Measurements from ENCODE around the gene COL23A1.
A peak's percentile ranks its signal among the peaks of the same experiment; 100 is the strongest.

COL23A1 gene

DNA sequence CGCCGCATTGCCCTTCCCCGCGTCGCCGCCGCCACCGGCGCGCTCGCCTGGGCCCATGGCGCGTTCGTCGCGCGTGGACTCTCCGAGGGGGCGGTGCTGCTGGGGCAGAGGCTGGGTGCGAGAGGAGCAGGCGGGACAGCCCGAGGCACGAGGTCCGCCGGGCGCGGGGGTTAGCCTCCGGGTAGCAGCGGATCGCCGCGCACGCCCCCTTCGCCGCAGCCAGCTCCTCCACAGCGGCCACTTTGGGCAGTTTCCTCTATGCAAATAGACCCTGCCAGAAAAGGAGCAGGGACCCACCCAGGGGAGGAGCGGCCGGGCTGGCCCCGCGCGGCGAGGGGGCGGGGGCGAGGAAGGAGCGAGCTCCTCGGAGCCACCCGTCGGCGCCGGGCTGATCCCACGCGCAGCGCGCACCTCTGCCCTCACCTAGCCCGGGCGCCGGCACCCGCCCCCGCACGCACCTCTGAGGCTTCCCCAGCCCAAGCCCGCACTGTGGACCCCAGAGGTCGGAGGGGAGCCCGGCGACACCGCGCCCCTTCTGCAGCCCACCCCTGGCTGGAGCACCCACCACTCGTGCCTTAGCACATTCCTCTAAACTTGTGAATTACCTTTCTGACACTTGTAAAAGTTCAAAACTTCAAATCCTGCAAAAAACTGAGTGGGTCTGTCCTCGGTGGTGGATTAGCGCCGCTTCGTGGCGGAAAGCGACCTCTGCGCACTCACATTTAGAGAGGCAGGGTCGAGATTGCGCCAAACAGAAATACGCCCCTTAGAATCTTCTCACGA is at the start of gene COL23A1:
Gene COL23A1 (minus strand): TSS at position 253 of the 783 bp plus-strand sequence.
- peak; percentile 59 for DNase-seq (ENCODE audit: low spot score)
- peak within 1 kb of the TSS; percentile 61 for H3K27ac ChIP-seq
- TF ChIP-seq, protein P1, sequence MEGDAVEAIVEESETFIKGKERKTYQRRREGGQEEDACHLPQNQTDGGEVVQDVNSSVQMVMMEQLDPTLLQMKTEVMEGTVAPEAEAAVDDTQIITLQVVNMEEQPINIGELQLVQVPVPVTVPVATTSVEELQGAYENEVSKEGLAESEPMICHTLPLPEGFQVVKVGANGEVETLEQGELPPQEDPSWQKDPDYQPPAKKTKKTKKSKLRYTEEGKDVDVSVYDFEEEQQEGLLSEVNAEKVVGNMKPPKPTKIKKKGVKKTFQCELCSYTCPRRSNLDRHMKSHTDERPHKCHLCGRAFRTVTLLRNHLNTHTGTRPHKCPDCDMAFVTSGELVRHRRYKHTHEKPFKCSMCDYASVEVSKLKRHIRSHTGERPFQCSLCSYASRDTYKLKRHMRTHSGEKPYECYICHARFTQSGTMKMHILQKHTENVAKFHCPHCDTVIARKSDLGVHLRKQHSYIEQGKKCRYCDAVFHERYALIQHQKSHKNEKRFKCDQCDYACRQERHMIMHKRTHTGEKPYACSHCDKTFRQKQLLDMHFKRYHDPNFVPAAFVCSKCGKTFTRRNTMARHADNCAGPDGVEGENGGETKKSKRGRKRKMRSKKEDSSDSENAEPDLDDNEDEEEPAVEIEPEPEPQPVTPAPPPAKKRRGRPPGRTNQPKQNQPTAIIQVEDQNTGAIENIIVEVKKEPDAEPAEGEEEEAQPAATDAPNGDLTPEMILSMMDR (conservative IDR thresholded peaks at IDR 0.05; ENCODE audit: low read depth), result peak; percentile 80
- CTCF ChIA-PET, result interaction anchor here (0.6 to 1.6 kb wide), 22 partner anchors 10 to 917 kb away, joined by 3 to 9 read pairs (median 4); no protein-coding TSS in a partner anchor
- POLR2A ChIA-PET (ENCODE audit: low non-redundant PET), result no interaction called here

DNA sequence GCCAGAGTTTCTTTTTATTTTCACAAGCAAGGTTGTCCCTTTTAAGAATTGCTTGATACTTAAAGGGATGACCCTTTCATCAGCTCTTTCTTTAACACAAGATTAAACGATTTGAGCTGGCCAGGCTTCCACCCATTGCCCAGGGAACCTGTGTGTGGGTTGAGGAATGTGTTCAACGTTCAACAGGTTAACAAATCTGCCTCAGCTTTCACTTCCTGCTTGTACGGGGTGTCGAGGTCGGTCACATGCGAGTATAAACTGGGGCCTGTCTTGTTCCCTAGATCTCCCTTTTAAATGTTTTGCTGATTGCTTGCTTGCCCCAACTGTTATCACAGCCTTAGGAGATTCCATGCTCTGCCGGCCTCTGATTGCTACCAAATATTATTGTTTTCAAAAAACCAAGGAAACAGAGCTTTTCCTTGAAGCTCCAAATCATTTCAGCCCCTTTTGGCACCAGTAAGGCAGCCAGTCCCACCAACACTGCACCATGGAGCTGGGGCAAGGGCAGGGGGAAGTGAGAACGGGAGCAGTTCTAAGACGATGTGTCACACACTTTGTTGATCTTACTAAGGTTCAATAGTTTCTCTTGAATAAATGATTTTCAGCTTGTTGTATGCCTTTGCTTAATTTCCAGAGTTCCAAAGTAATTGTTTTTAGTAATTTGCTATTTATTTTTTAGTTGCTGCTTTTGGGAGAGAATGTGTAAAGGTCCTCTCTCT is 47.3 kb upstream of the COL23A1 start:
- TF ChIP-seq, protein P1 (conservative IDR thresholded peaks at IDR 0.05; ENCODE audit: low read depth), result no peak
- ChIA-PET POLR2A (ENCODE audit: low non-redundant PET) (no interaction called here), CTCF (interaction anchor here (0.6 kb wide), 1 partner anchor 109 kb away, joined by 3 read pairs; no protein-coding TSS in a partner anchor)
- H3K27ac ChIP-seq, result no peak overlapping the region
- DNase-seq (ENCODE audit: low spot score), result no peak

DNA sequence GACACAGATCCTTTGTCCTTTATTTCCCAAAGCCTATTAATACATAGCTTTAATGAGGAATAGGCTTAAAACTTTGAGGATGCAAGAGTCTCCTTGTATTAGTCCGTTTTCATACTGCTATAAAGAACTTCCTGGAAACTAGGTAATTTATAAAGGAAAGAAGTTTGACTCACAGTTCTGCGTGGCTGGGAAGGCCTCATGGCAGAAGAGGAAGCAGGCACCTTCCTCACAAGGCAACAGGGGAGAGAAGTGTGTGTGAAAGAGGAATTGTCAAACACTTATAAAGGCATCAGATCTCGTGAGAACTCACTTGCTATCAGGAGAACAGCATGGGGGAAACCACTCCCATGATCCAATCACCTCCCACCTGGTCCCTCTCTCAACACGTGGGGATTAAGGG is 42.1 kb upstream of the COL23A1 start:
- CTCF ChIA-PET, result no interaction called here
- DNase-seq (ENCODE audit: low spot score), result no peak
- POLR2A ChIA-PET (ENCODE audit: low non-redundant PET), result no interaction called here
- H3K27ac ChIP-seq, result no peak overlapping the region
- TF ChIP-seq, protein P1 (conservative IDR thresholded peaks at IDR 0.05; ENCODE audit: low read depth), result no peak

DNA sequence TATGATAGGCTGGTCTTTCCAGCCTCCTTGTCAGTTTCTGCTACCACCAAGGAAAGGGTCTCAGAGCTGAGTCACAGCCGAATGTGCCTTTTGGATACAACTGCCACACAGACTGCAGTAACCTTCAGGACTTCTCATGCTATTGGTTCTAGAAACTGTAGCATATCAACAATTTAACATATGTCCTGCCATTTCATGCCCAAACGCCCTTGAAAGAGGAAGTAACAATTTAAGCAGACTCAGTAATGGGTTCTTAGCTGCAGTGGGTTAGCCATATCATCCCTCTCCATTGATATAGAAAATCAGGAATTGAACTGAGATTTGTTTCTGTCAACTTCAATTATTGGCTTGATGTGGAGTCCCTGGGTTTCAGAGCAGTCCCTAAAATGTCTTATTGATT is 40.8 kb upstream of the COL23A1 start:
- TF ChIP-seq, protein P1 (conservative IDR thresholded peaks at IDR 0.05; ENCODE audit: low read depth), result no peak
- DNase-seq (ENCODE audit: low spot score), result no peak
- H3K27ac ChIP-seq, result no peak overlapping the region
- POLR2A ChIA-PET (ENCODE audit: low non-redundant PET), result no interaction called here
- CTCF ChIA-PET, result interaction anchor here (0.6 kb wide), 1 partner anchor 226 kb away, joined by 4 read pairs; no protein-coding TSS in a partner anchor

DNA sequence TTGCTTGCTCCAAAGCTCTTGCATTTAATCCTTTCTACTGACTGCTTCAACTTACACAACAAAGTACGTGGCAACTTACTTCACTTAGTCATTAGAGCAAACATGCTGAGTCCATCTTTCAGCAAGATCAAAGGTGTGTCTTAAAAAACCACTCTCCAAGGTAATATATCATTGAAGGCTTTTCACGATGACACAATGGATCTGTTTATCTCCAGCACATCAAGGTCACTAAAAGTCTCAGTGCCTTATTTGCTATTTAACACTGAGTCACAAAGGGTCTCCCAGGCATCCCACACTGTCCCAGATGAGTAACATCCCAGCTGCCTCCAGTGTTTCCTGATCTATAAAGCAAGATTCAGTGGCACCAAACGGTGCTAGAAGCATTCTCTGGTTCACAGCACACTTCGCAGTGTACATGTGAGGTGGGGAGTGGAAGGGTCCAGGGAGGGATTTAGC is 40.3 kb upstream of the COL23A1 start:
- DNase-seq (ENCODE audit: low spot score), result peak; percentile 43
- H3K27ac ChIP-seq, result no peak overlapping the region
- ChIA-PET CTCF (interaction anchor here (0.6 kb wide), 1 partner anchor 226 kb away, joined by 4 read pairs; no protein-coding TSS in a partner anchor), POLR2A (ENCODE audit: low non-redundant PET) (no interaction called here)
- TF ChIP-seq, protein P1 (conservative IDR thresholded peaks at IDR 0.05; ENCODE audit: low read depth), result no peak

DNA sequence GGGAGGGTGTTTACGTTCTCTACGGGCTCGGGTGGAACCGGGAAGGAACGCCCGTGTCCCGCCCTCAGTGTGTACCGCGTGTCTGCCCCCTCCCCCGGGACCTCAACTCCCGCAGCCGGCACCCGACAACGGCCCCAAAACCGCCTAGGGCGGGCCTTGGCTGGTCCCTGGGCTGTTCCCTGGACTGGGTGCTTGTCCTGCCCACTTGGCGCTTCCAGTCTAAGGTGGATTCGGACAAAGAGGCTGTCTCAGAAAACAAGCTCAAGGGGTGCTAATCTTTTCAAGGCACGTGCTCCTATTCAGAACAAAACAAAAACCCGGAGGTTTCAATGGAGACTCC is 37.0 kb upstream of the COL23A1 start:
- ChIA-PET POLR2A (ENCODE audit: low non-redundant PET) (interaction anchor here (0.7 kb wide), 1 partner anchor 105 kb away, joined by 3 read pairs; no protein-coding TSS in a partner anchor), CTCF (interaction anchor here (1.9 kb wide), 1 partner anchor 104 kb away, joined by 7 read pairs; the partner anchor contains the start of gene ZNF354A)
- H3K27ac ChIP-seq, result peak overlapping the region; percentile 92
- TF ChIP-seq, protein P1 (conservative IDR thresholded peaks at IDR 0.05; ENCODE audit: low read depth), result no peak
- no peak for DNase-seq (ENCODE audit: low spot score)
